Naive thymus-derived CD4-positive, alpha-beta T cell (primary cell): ENCODE measurements around the gene CD3D. TPM values are rescaled to one million over a fixed set of nuclear protein-coding genes. Genes with fewer than 3 reads are reported as not detected.

Experiments used
- ATAC-seq: fragments of 150-1000 bp; cut with Tn5 transposase; 2 replicates; pipeline ENCODE4 v1.10.0; 2021; ENCODE audit warnings: mild to moderate bottlenecking, moderate library complexity
- CTCF ChIA-PET: fragments of 350-600 bp; sonication (Branson Sonifier 250); formaldehyde crosslinking; loops from one replicate; lab custom pipeline; 2021; ENCODE audit warnings: antibody characterized with exemption; lab: Charles Lee
- POLR2A ChIA-PET: fragments of 350-600 bp; sonication (Branson Sonifier 250); formaldehyde crosslinking; loops from one replicate; lab custom pipeline; 2021; ENCODE audit warnings: antibody characterized with exemption, inconsistent platforms; lab: Charles Lee
- DNase-seq, 9 donors: peaks; one replicate each; pipeline versions ENCODE4 v3.0.0 to v3.0.0-alpha.2; 2020 to 2022; ENCODE audit warnings: mixed read lengths in 1 of 9
- H3K27ac ChIP-seq: one replicate; pipeline ENCODE4 v1.7.0; 2013; ENCODE audit warnings: mild to moderate bottlenecking, low read depth, low read length, moderate library complexity
- H3K27me3 ChIP-seq, 2 donors: one replicate each; pipeline ENCODE4 v1.7.0; 2013; ENCODE audit warnings: low read length in 2 of 2, mild to moderate bottlenecking in 2 of 2, moderate library complexity in 2 of 2; ENCODE audit not compliant: control insufficient read depth in 2 of 2, insufficient read depth in 2 of 2
- H3K36me3 ChIP-seq, 3 experiments: 1 replicate in 2 of 3; 2 replicates in 1 of 3; pipeline ENCODE4 v1.7.0; 2013; ENCODE audit warnings: low read length in 3 of 3, mild to moderate bottlenecking in 3 of 3, moderate library complexity in 1 of 3; ENCODE audit not compliant: insufficient read depth in 3 of 3, control insufficient read depth in 2 of 3
- H3K4me1 ChIP-seq, 2 donors: one replicate each; pipeline ENCODE4 v1.7.0; 2013; ENCODE audit warnings: low read length in 2 of 2, mild to moderate bottlenecking in 2 of 2, moderate library complexity in 1 of 2; ENCODE audit not compliant: control insufficient read depth in 2 of 2, insufficient read depth in 2 of 2
- H3K4me3 ChIP-seq: 2 replicates; pipeline ENCODE4 v1.7.0; 2013; ENCODE audit warnings: mild to moderate bottlenecking, low read length
- H3K9me3 ChIP-seq, 3 experiments: 1 replicate in 2 of 3; 2 replicates in 1 of 3; pipeline ENCODE4 v1.7.0; 2013; ENCODE audit warnings: low read length in 3 of 3; ENCODE audit not compliant: control insufficient read depth in 2 of 3
- H3K27ac Mint-ChIP-seq, 9 donors: one replicate each; pipeline ENCODE4 v1.8.0; 2020 to 2022; ENCODE audit warnings: mixed read lengths in 9 of 9, mild to moderate bottlenecking in 8 of 9, moderate library complexity in 5 of 9, inconsistent platforms in 2 of 9
- H3K27me3 Mint-ChIP-seq, 5 donors: one replicate each; pipeline ENCODE4 v1.8.0; 2021 to 2022; ENCODE audit warnings: mixed read lengths in 5 of 5, mild to moderate bottlenecking in 1 of 5
- H3K36me3 Mint-ChIP-seq, 5 donors: one replicate each; pipeline ENCODE4 v1.8.0; 2020 to 2022; ENCODE audit warnings: mixed read lengths in 5 of 5, mild to moderate bottlenecking in 3 of 5, inconsistent platforms in 1 of 5
- H3K4me1 Mint-ChIP-seq, 7 donors: one replicate each; pipeline ENCODE4 v1.8.0; 2020 to 2022; ENCODE audit warnings: mixed read lengths in 7 of 7, mild to moderate bottlenecking in 3 of 7, inconsistent platforms in 1 of 7
- H3K4me3 Mint-ChIP-seq, 10 donors: one replicate each; pipeline ENCODE4 v1.8.0; 2020 to 2022; ENCODE audit warnings: mild to moderate bottlenecking in 10 of 10, mixed read lengths in 10 of 10, moderate library complexity in 6 of 10, inconsistent platforms in 2 of 10
- H3K9me3 Mint-ChIP-seq, 11 donors: one replicate each; pipeline ENCODE4 v1.8.0; 2020 to 2022; ENCODE audit warnings: mixed read lengths in 11 of 11, mild to moderate bottlenecking in 4 of 11, inconsistent platforms in 1 of 11, moderate library complexity in 1 of 11
- intact Hi-C, 2 donors: fragments of 100-400 bp; cut with micrococcal nuclease; formaldehyde crosslinking; loops; one replicate each; pipeline ENCODE4 v1.15.1; 2023
- polyA plus RNA-seq, 2 donors: library from polyadenylated mRNA; unstranded; fragments of 300-500 nt; fragmentation: Illumina TruSeq; gene quantifications; one replicate each; pipeline ENCODE4 v1.2.3, GENCODE V29; 2021
- total RNA-seq, 6 experiments: library from RNA in 5 of 6; stranded (reverse) in 5 of 6; gene quantifications; 1 replicate in 5 of 6; 2 replicates in 1 of 6; pipeline ENCODE4 v1.2.3 and lab custom pipeline; 2021 to 2026

Gene CD3D
- total RNA-seq = 100 to 1,000 TPM; 232 to 597 (median 352) TPM
- 1,000 to 10,000 TPM in 1 of 2 donors, 100 to 1,000 TPM in 1; 947 to 1,287 TPM for polyA plus RNA-seq
- total RNA-seq (lab: John Stamatoyannopoulos, UW) = 133 reads per million, percentile 89 among the genes with 10 or more reads in this experiment

- peaks cover 32 to 35% of the 10 kb centered on the region in 2 donors for H3K4me1 ChIP-seq
- ChIA-PET POLR2A (interaction anchor here (0.5 to 3.7 kb wide), 13 partner anchors 9 to 126 kb away, joined by 3 to 24 read pairs (median 5); partner anchors contain the start of genes JAML, KMT2A, MPZL3 and UBE4A), CTCF (interaction anchor here (0.9 to 7.8 kb wide), 9 partner anchors 9 to 143 kb away, joined by 3 to 74 read pairs (median 5); partner anchors contain the start of genes CD3E and UBE4A)
- DNase-seq (peak in 8 of 9 donors; percentile 64 to 91 (median 70)), ATAC-seq (peak; percentile 59)
- Mint-ChIP-seq H3K27me3 (no peaks in the 10 kb centered on the region), H3K4me3 (peak within 1 kb of the TSS; percentile 89 to 98 (median 96)), H3K9me3 (peaks cover 0 to 1% (median 0%) of the 10 kb centered on the region in 11 donors), H3K27ac (peak within 1 kb of the TSS; percentile 84 to 100 (median 98)), H3K36me3 (peaks cover 18 to 61% (median 50%) of the 10 kb centered on the region in 5 donors), H3K4me1 (peaks cover 41 to 76% (median 62%) of the 10 kb centered on the region in 7 donors)
- H3K9me3 ChIP-seq = no peaks in the 10 kb centered on the region
- H3K27ac ChIP-seq = peak within 1 kb of the TSS; percentile 96
- H3K4me3 ChIP-seq = peak within 1 kb of the TSS; percentile 88
- H3K36me3 ChIP-seq = peaks cover 0 to 7% (median 0%) of the 10 kb centered on the region in 3 experiments
- intact Hi-C loops = loop anchor here (1.0 to 5.0 kb wide), 5 partner anchors 37 to 585 kb away; partner anchors contain the start of genes ARCN1 (in 1 of the 2), BCL9L (in 1 of the 2) and IL10RA (in 1 of the 2)
- no peaks in the 10 kb centered on the region for H3K27me3 ChIP-seq
Measured at GRCh38 chr11:118342503-118343161, at the start of gene CD3D. Gene CD3D (minus strand): TSS chr11:118342705. CDS start chr11:118342607, 98 bp downstream.

GRCh38 chr11:118383657-118384056 is 41.2 kb upstream of the CD3D start:
- Mint-ChIP-seq H3K27ac (peak overlapping the region in 2 of 9 donors; percentile 13 to 47), H3K36me3 (peaks cover 18 to 62% (median 37%) of the 10 kb centered on the region in 5 donors), H3K4me3 (no peak overlapping the region), H3K27me3 (no peaks in the 10 kb centered on the region), H3K9me3 (no peaks in the 10 kb centered on the region), H3K4me1 (no peaks in the 10 kb centered on the region)
- ATAC-seq = no peak
- CTCF ChIA-PET = no interaction called here
- intact Hi-C loops = no loop called here
- no peaks in the 10 kb centered on the region for H3K4me1 ChIP-seq
- no peaks in the 10 kb centered on the region for H3K9me3 ChIP-seq
- no peaks in the 10 kb centered on the region for H3K27me3 ChIP-seq
- DNase-seq = no peak
- peaks cover 62 to 100% (median 79%) of the 10 kb centered on the region in 3 experiments for H3K36me3 ChIP-seq
- POLR2A ChIA-PET = no interaction called here
- no peak overlapping the region for H3K27ac ChIP-seq
- no peak overlapping the region for H3K4me3 ChIP-seq

- POLR2A ChIA-PET = no interaction called here
- Mint-ChIP-seq H3K27ac (peak overlapping the region in 1 of 9 donors; percentile 43), H3K9me3 (no peaks in the 10 kb centered on the region), H3K4me3 (no peak overlapping the region), H3K27me3 (no peaks in the 10 kb centered on the region), H3K36me3 (peaks cover 18 to 65% (median 37%) of the 10 kb centered on the region in 5 donors), H3K4me1 (no peaks in the 10 kb centered on the region)
- H3K27me3 ChIP-seq = no peaks in the 10 kb centered on the region
- ATAC-seq = no peak
- H3K27ac ChIP-seq = no peak overlapping the region
- H3K36me3 ChIP-seq = peaks cover 69 to 100% (median 84%) of the 10 kb centered on the region in 3 experiments
- H3K4me1 ChIP-seq = no peaks in the 10 kb centered on the region
- no peak overlapping the region for H3K4me3 ChIP-seq
- CTCF ChIA-PET = no interaction called here
- intact Hi-C loops = no loop called here
- no peak for DNase-seq
- H3K9me3 ChIP-seq = no peaks in the 10 kb centered on the region
Measured at GRCh38 chr11:118382954-118383353, 40.4 kb upstream of the CD3D start.

GRCh38 chr11:118380571-118380970 is 38.1 kb upstream of the CD3D start:
- CTCF ChIA-PET = interaction anchor here (0.5 kb wide), 1 partner anchor 19 kb away, joined by 6 read pairs; no protein-coding TSS in a partner anchor
- no peaks in the 10 kb centered on the region for H3K27me3 Mint-ChIP-seq
- Histone ChIP-seq H3K4me1 (no peaks in the 10 kb centered on the region), H3K27ac (no peak overlapping the region), H3K4me3 (no peak overlapping the region), H3K9me3 (no peaks in the 10 kb centered on the region), H3K27me3 (no peaks in the 10 kb centered on the region), H3K36me3 (peaks cover 58 to 97% (median 62%) of the 10 kb centered on the region in 3 experiments)
- no peak for ATAC-seq
- DNase-seq = no peak
- peaks cover 0 to 4% (median 0%) of the 10 kb centered on the region in 7 donors for H3K4me1 Mint-ChIP-seq
- intact Hi-C loops = no loop called here
- H3K4me3 Mint-ChIP-seq = no peak overlapping the region
- POLR2A ChIA-PET = interaction anchor here (0.6 kb wide), 1 partner anchor 145 kb away, joined by 3 read pairs; no protein-coding TSS in a partner anchor
- H3K27ac Mint-ChIP-seq = peak overlapping the region in 1 of 9 donors; percentile 36
- no peaks in the 10 kb centered on the region for H3K9me3 Mint-ChIP-seq
- H3K36me3 Mint-ChIP-seq = peaks cover 8 to 57% (median 30%) of the 10 kb centered on the region in 5 donors

GRCh38 chr11:118379497-118379896 is 37.0 kb upstream of the CD3D start:
- intact Hi-C loops = no loop called here
- Histone ChIP-seq H3K9me3 (no peaks in the 10 kb centered on the region), H3K4me1 (no peaks in the 10 kb centered on the region), H3K27ac (no peak overlapping the region), H3K27me3 (no peaks in the 10 kb centered on the region), H3K36me3 (peaks cover 52 to 97% (median 53%) of the 10 kb centered on the region in 3 experiments), H3K4me3 (no peak overlapping the region)
- Mint-ChIP-seq H3K27me3 (no peaks in the 10 kb centered on the region), H3K27ac (peak overlapping the region in 2 of 9 donors; percentile 33 to 67), H3K4me3 (no peak overlapping the region), H3K4me1 (peaks cover 0 to 4% (median 0%) of the 10 kb centered on the region in 7 donors), H3K9me3 (no peaks in the 10 kb centered on the region), H3K36me3 (peaks cover 3 to 53% (median 29%) of the 10 kb centered on the region in 5 donors)
- POLR2A ChIA-PET = interaction anchor here (0.8 kb wide), 1 partner anchor 11 kb away, joined by 3 read pairs; no protein-coding TSS in a partner anchor
- no peak for ATAC-seq
- DNase-seq = no peak
- CTCF ChIA-PET = no interaction called here

- no peaks in the 10 kb centered on the region for H3K27me3 Mint-ChIP-seq
- intact Hi-C loops = no loop called here
- peaks cover 0 to 4% (median 0%) of the 10 kb centered on the region in 7 donors for H3K4me1 Mint-ChIP-seq
- Histone ChIP-seq H3K4me1 (no peaks in the 10 kb centered on the region), H3K4me3 (no peak overlapping the region), H3K27me3 (no peaks in the 10 kb centered on the region), H3K9me3 (no peaks in the 10 kb centered on the region), H3K36me3 (peaks cover 50 to 97% (median 52%) of the 10 kb centered on the region in 3 experiments), H3K27ac (no peak overlapping the region)
- no peak for DNase-seq
- POLR2A ChIA-PET = interaction anchor here (0.8 to 1.1 kb wide), 2 partner anchors 10 to 60 kb away, joined by 3 read pairs; no protein-coding TSS in a partner anchor
- H3K36me3 Mint-ChIP-seq = peaks cover 0 to 65% (median 40%) of the 10 kb centered on the region in 5 donors
- H3K27ac Mint-ChIP-seq = peak overlapping the region in 7 of 9 donors; percentile 14 to 73 (median 49)
- no peaks in the 10 kb centered on the region for H3K9me3 Mint-ChIP-seq
- ATAC-seq = no peak
- CTCF ChIA-PET = interaction anchor here (1.0 kb wide), 1 partner anchor 80 kb away, joined by 4 read pairs; no protein-coding TSS in a partner anchor
- H3K4me3 Mint-ChIP-seq = no peak overlapping the region
Measured at GRCh38 chr11:118375978-118376377, 33.5 kb upstream of the CD3D start.
